ENCODE measurements around the gene PKD2. TPM values are rescaled to one million over a fixed set of nuclear protein-coding genes. Genes with fewer than 3 reads are reported as not detected.

PKD2 gene
- total and polyA plus RNA-seq, 2 experiments from 2014 or later, result 17.8 to 36.7 TPM

DNA sequence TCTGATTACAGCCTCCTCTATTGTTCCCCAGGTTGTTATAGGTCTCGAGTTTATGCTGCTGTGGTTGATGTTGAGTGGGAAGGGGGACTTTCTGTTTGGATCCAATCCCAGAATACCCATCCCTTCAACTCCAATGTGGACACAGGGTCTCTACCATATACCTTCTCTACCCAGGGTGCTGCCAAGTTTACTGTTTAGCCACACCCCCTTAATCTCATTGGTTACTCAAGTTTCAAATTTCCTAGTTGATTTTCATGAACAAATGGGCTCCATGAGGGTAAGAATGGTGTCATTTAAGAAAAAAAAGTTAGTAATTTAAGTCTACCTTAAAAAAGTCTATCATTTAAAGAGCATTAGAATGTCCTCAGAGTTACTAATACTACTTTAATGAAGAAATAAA, 35.6 kb upstream of the PKD2 start:
- no peak overlapping the region for H3K27ac ChIP-seq
- H3K27me3 ChIP-seq, result peaks cover 15% of the 10 kb centered on the region
- DNase-seq (ENCODE audit: low spot score), result no peak
- H3K9me3 ChIP-seq (ENCODE audit: low read depth), result no peaks in the 10 kb centered on the region
- TF ChIP-seq EZH2phosphoT487 (IDR thresholded peaks at IDR 0.05; ENCODE audit: low read depth, severe bottlenecking, unreplicated experiment), result no peak
- TF ChIP-seq, protein P1, sequence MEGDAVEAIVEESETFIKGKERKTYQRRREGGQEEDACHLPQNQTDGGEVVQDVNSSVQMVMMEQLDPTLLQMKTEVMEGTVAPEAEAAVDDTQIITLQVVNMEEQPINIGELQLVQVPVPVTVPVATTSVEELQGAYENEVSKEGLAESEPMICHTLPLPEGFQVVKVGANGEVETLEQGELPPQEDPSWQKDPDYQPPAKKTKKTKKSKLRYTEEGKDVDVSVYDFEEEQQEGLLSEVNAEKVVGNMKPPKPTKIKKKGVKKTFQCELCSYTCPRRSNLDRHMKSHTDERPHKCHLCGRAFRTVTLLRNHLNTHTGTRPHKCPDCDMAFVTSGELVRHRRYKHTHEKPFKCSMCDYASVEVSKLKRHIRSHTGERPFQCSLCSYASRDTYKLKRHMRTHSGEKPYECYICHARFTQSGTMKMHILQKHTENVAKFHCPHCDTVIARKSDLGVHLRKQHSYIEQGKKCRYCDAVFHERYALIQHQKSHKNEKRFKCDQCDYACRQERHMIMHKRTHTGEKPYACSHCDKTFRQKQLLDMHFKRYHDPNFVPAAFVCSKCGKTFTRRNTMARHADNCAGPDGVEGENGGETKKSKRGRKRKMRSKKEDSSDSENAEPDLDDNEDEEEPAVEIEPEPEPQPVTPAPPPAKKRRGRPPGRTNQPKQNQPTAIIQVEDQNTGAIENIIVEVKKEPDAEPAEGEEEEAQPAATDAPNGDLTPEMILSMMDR (IDR thresholded peaks at IDR 0.05; ENCODE audit: poor library complexity), result no peak
- no peak for TF ChIP-seq EZH2 (IDR thresholded peaks at IDR 0.05; ENCODE audit: borderline replicate concordance)
- no peaks in the 10 kb centered on the region for H3K79me2 ChIP-seq
- H3K4me1 ChIP-seq (ENCODE audit: insufficient read depth), result no peaks in the 10 kb centered on the region
- H3K36me3 ChIP-seq (replicated peaks; ENCODE audit: insufficient read depth, low read depth), result no peaks in the 10 kb centered on the region
- no peaks in the 10 kb centered on the region for H4K20me1 ChIP-seq (ENCODE audit: insufficient read depth, poor library complexity, severe bottlenecking)
- no peaks in the 10 kb centered on the region for H3K9me2 ChIP-seq (replicated peaks; ENCODE audit: insufficient read depth)
- WGBS (ENCODE audit: low lambda C conversion rate, missing lambda C conversion rate), result 0% methylated on average over 1 of the region's 1 CpG
- H2AFZ ChIP-seq, result no peak overlapping the region
- H3K4me2 ChIP-seq, result no peak overlapping the region
- H3K4me3 ChIP-seq, result no peak overlapping the region

DNA sequence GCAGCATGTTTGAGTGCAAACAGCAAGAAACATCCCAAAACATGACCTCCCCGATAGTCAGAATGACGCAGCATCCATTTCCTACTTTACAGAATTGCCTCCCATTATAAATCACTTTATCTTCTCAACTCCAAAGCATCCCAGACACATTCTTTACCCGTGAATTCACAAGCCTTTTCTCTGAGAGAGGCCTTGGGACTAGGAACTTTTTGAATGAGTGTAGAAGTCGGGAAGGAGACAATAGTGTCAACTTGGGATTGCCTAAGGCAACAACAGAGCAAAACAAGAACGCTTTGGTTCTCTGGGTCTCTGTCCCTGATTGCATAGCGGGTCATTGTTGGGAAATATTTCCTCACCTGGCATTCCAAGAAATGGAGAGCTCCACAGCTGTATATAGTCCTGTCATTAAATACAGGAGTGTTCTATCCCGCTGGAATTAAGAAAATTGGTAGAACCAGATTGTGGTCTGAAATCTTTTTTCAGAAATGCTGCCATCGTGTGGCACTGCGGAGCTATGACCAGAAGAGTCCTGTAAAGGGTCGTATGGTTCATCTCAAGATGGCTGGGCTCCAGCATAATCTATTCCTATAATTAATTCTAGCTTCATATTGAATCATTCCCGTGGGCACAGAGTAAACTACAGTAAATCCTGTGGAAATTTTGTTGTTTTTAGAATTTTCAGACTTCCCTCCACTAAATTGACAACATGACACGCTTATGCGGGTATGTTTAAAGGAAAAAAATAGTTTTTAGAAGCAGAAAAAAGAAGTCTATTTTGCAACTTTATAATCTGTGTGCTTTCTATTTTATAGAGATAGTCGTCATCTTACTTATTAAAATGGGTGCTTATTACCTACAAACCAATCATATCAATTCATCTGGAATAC, 33.9 kb upstream of the PKD2 start:
- TF ChIP-seq, protein P1 (IDR thresholded peaks at IDR 0.05; ENCODE audit: poor library complexity), result peak; percentile 86
- TF ChIP-seq EZH2 (IDR thresholded peaks at IDR 0.05; ENCODE audit: borderline replicate concordance), result no peak
- TF ChIP-seq EZH2phosphoT487 (IDR thresholded peaks at IDR 0.05; ENCODE audit: low read depth, severe bottlenecking, unreplicated experiment), result no peak
- peak overlapping the region; percentile 21 for H2AFZ ChIP-seq
- peaks cover 18% of the 10 kb centered on the region for H3K27me3 ChIP-seq
- DNase-seq (ENCODE audit: low spot score), result peak; percentile 73
- H3K4me2 ChIP-seq, result peak overlapping the region; percentile 69
- no peak overlapping the region for H3K4me3 ChIP-seq
- no peaks in the 10 kb centered on the region for H3K36me3 ChIP-seq (replicated peaks; ENCODE audit: insufficient read depth, low read depth)
- H3K79me2 ChIP-seq, result no peaks in the 10 kb centered on the region
- no peaks in the 10 kb centered on the region for H3K4me1 ChIP-seq (ENCODE audit: insufficient read depth)
- no peak overlapping the region for H3K27ac ChIP-seq
- H3K9me2 ChIP-seq (replicated peaks; ENCODE audit: insufficient read depth), result no peaks in the 10 kb centered on the region
- 25% methylated on average over 14 of the region's 14 CpGs for WGBS (ENCODE audit: low lambda C conversion rate, missing lambda C conversion rate)
- no peaks in the 10 kb centered on the region for H4K20me1 ChIP-seq (ENCODE audit: insufficient read depth, poor library complexity, severe bottlenecking)
- no peaks in the 10 kb centered on the region for H3K9me3 ChIP-seq (ENCODE audit: low read depth)

DNA sequence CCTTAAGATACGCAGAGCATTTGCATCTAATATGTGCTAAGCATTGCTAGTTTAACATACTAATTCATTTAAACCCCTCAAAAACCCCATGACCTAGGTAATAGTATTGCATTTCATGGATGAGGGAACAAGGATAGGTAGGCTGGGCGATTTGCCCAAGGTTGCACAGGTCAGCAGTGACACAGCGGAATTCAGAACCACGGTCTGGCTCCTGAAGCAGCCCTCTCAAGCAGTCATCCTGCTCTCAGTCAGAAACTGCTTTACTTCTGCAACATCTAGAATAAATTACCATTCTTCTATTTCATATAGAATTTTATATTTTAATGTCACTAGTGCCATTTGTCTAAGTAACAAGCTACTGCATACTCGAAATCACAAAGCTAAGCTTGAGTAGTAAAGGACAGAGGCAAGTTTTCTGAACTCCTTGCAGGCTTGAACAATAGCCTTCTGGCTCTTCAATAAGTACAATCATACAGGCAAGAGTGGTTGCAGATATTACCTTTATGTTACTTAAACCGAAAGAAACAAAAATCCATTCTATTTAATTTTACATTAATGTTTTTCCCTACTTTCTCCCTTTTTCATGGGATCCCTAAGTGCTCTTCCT, 32.5 kb upstream of the PKD2 start:
- no peak for TF ChIP-seq EZH2 (IDR thresholded peaks at IDR 0.05; ENCODE audit: borderline replicate concordance)
- TF ChIP-seq EZH2phosphoT487 (IDR thresholded peaks at IDR 0.05; ENCODE audit: low read depth, severe bottlenecking, unreplicated experiment), result no peak
- TF ChIP-seq, protein P1 (IDR thresholded peaks at IDR 0.05; ENCODE audit: poor library complexity), result no peak
- no peaks in the 10 kb centered on the region for H3K4me1 ChIP-seq (ENCODE audit: insufficient read depth)
- DNase-seq (ENCODE audit: low spot score), result no peak
- no peaks in the 10 kb centered on the region for H3K9me2 ChIP-seq (replicated peaks; ENCODE audit: insufficient read depth)
- no peak overlapping the region for H3K27ac ChIP-seq
- H3K9me3 ChIP-seq (ENCODE audit: low read depth), result no peaks in the 10 kb centered on the region
- peaks cover 18% of the 10 kb centered on the region for H3K27me3 ChIP-seq
- H4K20me1 ChIP-seq (ENCODE audit: insufficient read depth, poor library complexity, severe bottlenecking), result no peaks in the 10 kb centered on the region
- H3K36me3 ChIP-seq (replicated peaks; ENCODE audit: insufficient read depth, low read depth), result no peaks in the 10 kb centered on the region
- no peaks in the 10 kb centered on the region for H3K79me2 ChIP-seq
- H2AFZ ChIP-seq, result no peak overlapping the region
- no peak overlapping the region for H3K4me2 ChIP-seq
- no peak overlapping the region for H3K4me3 ChIP-seq
- 65% methylated on average over 6 of the region's 6 CpGs for WGBS (ENCODE audit: low lambda C conversion rate, missing lambda C conversion rate)

All from hepatocyte (in vitro differentiated cells).